Measurements from ENCODE around the gene NUTM2G.
"Not testable (repeated sequence)": the region's sequence is repeated elsewhere in the genome, so short reads cannot be mapped to it uniquely, and the experiment has no call there.

The NUTM2G gene

GRCh38 chr9:96928543-96928942, at the start of gene NUTM2G:
TSS of gene NUTM2G (plus strand) at chr9:96928843. CDS start at chr9:96929025, 182 bp downstream.
- DNase-seq (ENCODE audit: low read depth), result not testable (repeated sequence)

GRCh38 chr9:96883922-96884321, 44.7 kb upstream of the NUTM2G start:
- no peak for DNase-seq (ENCODE audit: low read depth)

GRCh38 chr9:96884443-96884842, 44.2 kb upstream of the NUTM2G start:
- DNase-seq (ENCODE audit: low read depth), result no peak

GRCh38 chr9:96885424-96885823, 43.2 kb upstream of the NUTM2G start:
- DNase-seq (ENCODE audit: low read depth), result no peak

GRCh38 chr9:96888591-96888990, 40.1 kb upstream of the NUTM2G start:
- DNase-seq (ENCODE audit: low read depth), result no peak

- DNase-seq (ENCODE audit: low read depth), result no peak
Observed at GRCh38 chr9:96892131-96892530, 36.5 kb upstream of the NUTM2G start.

GRCh38 chr9:96900010-96900409, 28.6 kb upstream of the NUTM2G start:
- not testable (repeated sequence) for DNase-seq (ENCODE audit: low read depth)

- DNase-seq (ENCODE audit: low read depth), result not testable (repeated sequence)
Observed at GRCh38 chr9:96904947-96905722, 23.5 kb upstream of the NUTM2G start.

- not testable (repeated sequence) for DNase-seq (ENCODE audit: low read depth)
Observed at GRCh38 chr9:96908479-96908878, 20.2 kb upstream of the NUTM2G start.

- DNase-seq (ENCODE audit: low read depth), result not testable (repeated sequence)
Observed at GRCh38 chr9:96915539-96915938, 13.1 kb upstream of the NUTM2G start.

- not testable (repeated sequence) for DNase-seq (ENCODE audit: low read depth)
Observed at GRCh38 chr9:96916531-96916930, 12.1 kb upstream of the NUTM2G start.

GRCh38 chr9:96918550-96918949, 10.1 kb upstream of the NUTM2G start:
- DNase-seq (ENCODE audit: low read depth), result not testable (repeated sequence)

- not testable (repeated sequence) for DNase-seq (ENCODE audit: low read depth)
Observed at GRCh38 chr9:96920803-96921202, 7.8 kb upstream of the NUTM2G start.

GRCh38 chr9:96925587-96925986, 3.1 kb upstream of the NUTM2G start:
- DNase-seq (ENCODE audit: low read depth), result not testable (repeated sequence)

GRCh38 chr9:96931665-96932064, 3.0 kb downstream of the NUTM2G start:
- not testable (repeated sequence) for DNase-seq (ENCODE audit: low read depth)

GRCh38 chr9:96934097-96934496, 5.5 kb downstream of the NUTM2G start:
- DNase-seq (ENCODE audit: low read depth), result not testable (repeated sequence)

- not testable (repeated sequence) for DNase-seq (ENCODE audit: low read depth)
Observed at GRCh38 chr9:96934706-96935105, 6.1 kb downstream of the NUTM2G start.

- not testable (repeated sequence) for DNase-seq (ENCODE audit: low read depth)
Observed at GRCh38 chr9:96935401-96935800, 6.8 kb downstream of the NUTM2G start.

- DNase-seq (ENCODE audit: low read depth), result not testable (repeated sequence)
Observed at GRCh38 chr9:96937442-96937841, 8.8 kb downstream of the NUTM2G start.

- DNase-seq (ENCODE audit: low read depth), result not testable (repeated sequence)
Observed at GRCh38 chr9:96938957-96939665, 10.5 kb downstream of the NUTM2G start.

- not testable (repeated sequence) for DNase-seq (ENCODE audit: low read depth)
Observed at GRCh38 chr9:96940982-96941381, 12.3 kb downstream of the NUTM2G start.

- not testable (repeated sequence) for DNase-seq (ENCODE audit: low read depth)
Observed at GRCh38 chr9:96941628-96942027, 13.0 kb downstream of the NUTM2G start.

- DNase-seq (ENCODE audit: low read depth), result not testable (repeated sequence)
Observed at GRCh38 chr9:96942181-96942580, 13.5 kb downstream of the NUTM2G start.
